Stimulated activated CD4-positive, alpha-beta T cell treated with anti-CD3 and anti-CD28 coated beads, TNF-alpha, amount 100 ng/mL, for 24 hours (primary cell): ENCODE data around the gene SLC25A53.

ENCODE experiments used
- DNase-seq, 3 experiments: peaks; one replicate each; pipeline ENCODE4 v3.0.0-alpha.2; 2020; ENCODE audit warnings: low read depth in 3 of 3

The SLC25A53 gene

GRCh38 chrX:104156630-104157529 is at the start of gene SLC25A53:
Gene SLC25A53, minus strand, starts transcription at chrX:104157009. Its CDS starts 51,752 bp downstream, at chrX:104105257.
- peak; percentile 49 to 71 (median 64) for DNase-seq

GRCh38 chrX:104205548-104205947 is 48.7 kb upstream of the SLC25A53 start:
- no peak for DNase-seq

- DNase-seq = no peak
Measured at GRCh38 chrX:104195489-104196084, 38.8 kb upstream of the SLC25A53 start.

GRCh38 chrX:104195013-104195412 is 38.2 kb upstream of the SLC25A53 start:
- no peak for DNase-seq

- no peak for DNase-seq
Measured at GRCh38 chrX:104193485-104193884, 36.7 kb upstream of the SLC25A53 start.

GRCh38 chrX:104189837-104190236 is 33.0 kb upstream of the SLC25A53 start:
- no peak for DNase-seq

- DNase-seq = no peak
Measured at GRCh38 chrX:104187931-104188330, 31.1 kb upstream of the SLC25A53 start.

GRCh38 chrX:104183685-104184084 is 26.9 kb upstream of the SLC25A53 start:
- DNase-seq = no peak

- DNase-seq = no peak
Measured at GRCh38 chrX:104173841-104174240, 17.0 kb upstream of the SLC25A53 start.

GRCh38 chrX:104172788-104173187 is 16.0 kb upstream of the SLC25A53 start:
- no peak for DNase-seq

- DNase-seq = no peak
Measured at GRCh38 chrX:104172121-104172520, 15.3 kb upstream of the SLC25A53 start.

- DNase-seq = no peak
Measured at GRCh38 chrX:104168127-104168526, 11.3 kb upstream of the SLC25A53 start.

- no peak for DNase-seq
Measured at GRCh38 chrX:104166735-104167436, 10.1 kb upstream of the SLC25A53 start.

- peak; percentile 58 to 80 (median 67) for DNase-seq
Measured at GRCh38 chrX:104165894-104166734, 9.3 kb upstream of the SLC25A53 start, which contains the start of gene FAM199X. Gene FAM199X, plus strand, starts transcription at chrX:104166453. Its CDS starts 333 bp downstream, at chrX:104166786.

- DNase-seq = no peak
Measured at GRCh38 chrX:104151037-104151436, 5.8 kb downstream of the SLC25A53 start.

- no peak for DNase-seq
Measured at GRCh38 chrX:104141087-104141760, 15.6 kb downstream of the SLC25A53 start.

GRCh38 chrX:104137496-104137895 is 19.3 kb downstream of the SLC25A53 start:
- no peak for DNase-seq

- DNase-seq = peak; percentile 14 to 33 (median 22)
Measured at GRCh38 chrX:104136241-104137019, 20.4 kb downstream of the SLC25A53 start.

GRCh38 chrX:104135677-104136076 is 21.1 kb downstream of the SLC25A53 start:
- no peak for DNase-seq
